Body of pancreas (tissue), 4 donors: ENCODE measurements around the gene SSBP4. TPM values are rescaled to one million over a fixed set of nuclear protein-coding genes. Genes with fewer than 3 reads are reported as not detected.

Source experiments
- ATAC-seq: fragments of 150-250 bp; one replicate; pipeline ENCODE4 v1.9.1; 2016
- DNase-seq, 4 donors: peaks; one replicate each; pipeline ENCODE4 v3.0.0-alpha.2; 2019
- H3K27ac ChIP-seq, 4 donors: fragments of 200-600 bp; sonication (generic); 1 replicate in 3 of 4; 2 replicates in 1 of 4; pipeline versions ENCODE4 v1.5.1 to v1.6.1; 2016 to 2019; ENCODE audit warnings: mild to moderate bottlenecking in 1 of 4, mixed read lengths in 1 of 4, moderate library complexity in 1 of 4
- H3K27me3 ChIP-seq, 2 donors: fragments of 200-600 bp; sonication (generic); one replicate each; pipeline ENCODE4 v1.6.0; 2016; ENCODE audit warnings: mild to moderate bottlenecking in 1 of 2
- H3K36me3 ChIP-seq, 2 donors: fragments of 200-600 bp; sonication (generic); replicated peaks in 1 of 2; 2 replicates each; pipeline ENCODE4 v1.5.1; 2016; ENCODE audit warnings: low read depth in 2 of 2; ENCODE audit not compliant: insufficient read depth in 1 of 2
- H3K4me1 ChIP-seq: fragments of 200-600 bp; sonication (generic); one replicate; pipeline ENCODE4 v1.6.0; 2016
- H3K4me3 ChIP-seq, 2 donors: fragments of 200-600 bp; sonication (generic); 1 replicate in 1 of 2; 2 replicates in 1 of 2; pipeline ENCODE4 v1.5.1; 2016 to 2019
- H3K9me3 ChIP-seq, 3 donors: fragments of 200-600 bp; sonication (generic); 1 replicate in 2 of 3; 2 replicates in 1 of 3; pipeline ENCODE4 v1.5.1; 2016
- CTCF ChIP-seq, 7 experiments: fragments of 450-650 bp in 4 of 7; fragments of 200-600 bp in 3 of 7; sonication (generic) in 3 of 7; IDR thresholded peaks; one replicate each; pipeline ENCODE4 v1.5.1; 2016 to 2019; ENCODE audit warnings: antibody characterized with exemption in 7 of 7
- POLR2A ChIP-seq, 3 donors: fragments of 450-650 bp; IDR thresholded peaks; one replicate each; pipeline ENCODE4 v1.6.1; 2016; ENCODE audit warnings: antibody characterized with exemption in 3 of 3, mild to moderate bottlenecking in 2 of 3
- whole genome bisulfite sequencing, 2 donors: methylation state at CpG; one replicate each; pipeline ENCODE4 v1.1.5; 2017; 5-methylcytosine and 5-hydroxymethylcytosine counted together
- intact Hi-C: fragments of 100-400 bp; cut with DNase I; formaldehyde crosslinking; loops from one replicate; pipeline ENCODE4 v1.15.1; 2023
- total RNA-seq, 2 donors: library from RNA; depleted of rRNA; stranded (reverse); fragments of >200 nt; gene quantifications; one replicate each; pipeline ENCODE4 v1.1.0, GENCODE V29; 2016

SSBP4 gene
- total RNA-seq, 2 donors from 2014 or later: 50.1 to 63.9 TPM

GRCh38 chr19:18474366-18474887 lies 55.2 kb downstream of the SSBP4 start:
- H3K4me1 ChIP-seq: peaks cover 60% of the 10 kb centered on the region
- ATAC-seq: no peak
- peak overlapping the region in 1 of 4 donors; percentile 3 for H3K27ac ChIP-seq
- no peaks in the 10 kb centered on the region for H3K27me3 ChIP-seq
- TF ChIP-seq POLR2A (IDR thresholded peaks at IDR 0.05) (no peak), CTCF (IDR thresholded peaks at IDR 0.05) (no peak)
- no peak for DNase-seq
- 83 to 93% methylated on average over 9 to 13 of the region's 13 CpGs for WGBS, 2 donors
- no peak overlapping the region for H3K4me3 ChIP-seq
- intact Hi-C loops: no loop called here
- no peaks in the 10 kb centered on the region for H3K9me3 ChIP-seq
- H3K36me3 ChIP-seq: no peaks in the 10 kb centered on the region

GRCh38 chr19:18475004-18475453 lies 55.8 kb downstream of the SSBP4 start:
- Histone ChIP-seq H3K4me3 (no peak overlapping the region), H3K36me3 (no peaks in the 10 kb centered on the region), H3K4me1 (peaks cover 60% of the 10 kb centered on the region), H3K27me3 (no peaks in the 10 kb centered on the region), H3K9me3 (no peaks in the 10 kb centered on the region), H3K27ac (peak overlapping the region in 1 of 4 donors; percentile 3)
- intact Hi-C loops: no loop called here
- ATAC-seq: no peak
- DNase-seq: no peak
- 62% methylated on average over 5 of the region's 5 CpGs for WGBS, 2 donors
- no peak for TF ChIP-seq CTCF (IDR thresholded peaks at IDR 0.05)
- TF ChIP-seq POLR2A (IDR thresholded peaks at IDR 0.05): no peak

- Histone ChIP-seq H3K4me1 (peaks cover 60% of the 10 kb centered on the region), H3K27ac (no peak overlapping the region), H3K27me3 (no peaks in the 10 kb centered on the region), H3K4me3 (no peak overlapping the region), H3K9me3 (no peaks in the 10 kb centered on the region), H3K36me3 (no peaks in the 10 kb centered on the region)
- intact Hi-C loops: no loop called here
- DNase-seq: no peak
- WGBS, 2 donors: 65 to 76% methylated on average over 19 of the region's 19 CpGs
- TF ChIP-seq CTCF (IDR thresholded peaks at IDR 0.05) (no peak), POLR2A (IDR thresholded peaks at IDR 0.05) (no peak)
- ATAC-seq: no peak
These were observed 56.6 kb downstream of the SSBP4 start for GRCh38 chr19:18475762-18476331.

- intact Hi-C loops: no loop called here
- WGBS, 2 donors: 87 to 92% methylated on average over 12 to 14 of the region's 14 CpGs
These were observed 57.4 kb downstream of the SSBP4 start for GRCh38 chr19:18476507-18477041.

More at GRCh38 chr19:18476507-18477041, 57.4 kb downstream of the SSBP4 start:
- ATAC-seq (no peak), DNase-seq (no peak)
- Histone ChIP-seq H3K27me3 (no peaks in the 10 kb centered on the region), H3K27ac (no peak overlapping the region), H3K9me3 (no peaks in the 10 kb centered on the region), H3K4me3 (no peak overlapping the region), H3K4me1 (peaks cover 62% of the 10 kb centered on the region), H3K36me3 (no peaks in the 10 kb centered on the region)
- TF ChIP-seq CTCF (IDR thresholded peaks at IDR 0.05) (no peak), POLR2A (IDR thresholded peaks at IDR 0.05) (no peak)
